Activated naive CD8-positive, alpha-beta T cell treated with anti-CD3 and anti-CD28 coated beads, Interleukin-2, amount 50 U/mL, for 24 hours (primary cell): Measurements from ENCODE around the gene SULT1C3.
"Not testable (repeated sequence)": the region's sequence is repeated elsewhere in the genome, so short reads cannot be mapped to it uniquely, and the experiment has no call there.

ENCODE experiments used
- ATAC-seq: fragments of 150-1000 bp; cut with Tn5 transposase; one replicate; pipeline ENCODE4 v1.10.0; 2021
- DNase-seq: peaks from one replicate; pipeline ENCODE4 v3.0.0; 2021
- H3K27ac Mint-ChIP-seq: one replicate; pipeline ENCODE4 v1.8.0; 2021; ENCODE audit warnings: mild to moderate bottlenecking, mixed read lengths
- H3K27me3 Mint-ChIP-seq: one replicate; pipeline ENCODE4 v1.8.0; 2021; ENCODE audit warnings: mixed read lengths
- H3K36me3 Mint-ChIP-seq: one replicate; pipeline ENCODE4 v1.8.0; 2021; ENCODE audit warnings: low read depth, mixed read lengths
- H3K4me1 Mint-ChIP-seq: one replicate; pipeline ENCODE4 v1.8.0; 2021; ENCODE audit warnings: mixed read lengths
- H3K4me3 Mint-ChIP-seq: one replicate; pipeline ENCODE4 v1.8.0; 2021; ENCODE audit warnings: mild to moderate bottlenecking, moderate library complexity, mixed read lengths
- H3K9me3 Mint-ChIP-seq: one replicate; pipeline ENCODE4 v1.8.0; 2021; ENCODE audit warnings: mixed read lengths

The SULT1C3 gene

GRCh38 chr2:108267101-108267500 is 27.3 kb downstream of the SULT1C3 start:
- no peak for DNase-seq
- H3K36me3 Mint-ChIP-seq: no peaks in the 10 kb centered on the region
- H3K27me3 Mint-ChIP-seq: peaks cover 5% of the 10 kb centered on the region
- H3K4me1 Mint-ChIP-seq: no peaks in the 10 kb centered on the region
- no peak overlapping the region for H3K27ac Mint-ChIP-seq
- no peaks in the 10 kb centered on the region for H3K9me3 Mint-ChIP-seq
- no peak overlapping the region for H3K4me3 Mint-ChIP-seq
- ATAC-seq: no peak

- ATAC-seq (no peak), DNase-seq (no peak)
- H3K27me3 Mint-ChIP-seq: peaks cover 5% of the 10 kb centered on the region
- no peak overlapping the region for H3K27ac Mint-ChIP-seq
- H3K4me3 Mint-ChIP-seq: no peak overlapping the region
- H3K36me3 Mint-ChIP-seq: no peaks in the 10 kb centered on the region
- H3K9me3 Mint-ChIP-seq: no peaks in the 10 kb centered on the region
- H3K4me1 Mint-ChIP-seq: no peaks in the 10 kb centered on the region
These were observed 28.2 kb downstream of the SULT1C3 start for GRCh38 chr2:108268001-108268400.

GRCh38 chr2:108270346-108270745 is 30.6 kb downstream of the SULT1C3 start:
- Mint-ChIP-seq H3K27ac (no peak overlapping the region), H3K4me1 (no peaks in the 10 kb centered on the region), H3K27me3 (peaks cover 5% of the 10 kb centered on the region), H3K36me3 (no peaks in the 10 kb centered on the region), H3K9me3 (no peaks in the 10 kb centered on the region), H3K4me3 (no peak overlapping the region)
- DNase-seq: no peak
- no peak for ATAC-seq

- Mint-ChIP-seq H3K4me1 (no peaks in the 10 kb centered on the region), H3K27me3 (peaks cover 5% of the 10 kb centered on the region), H3K27ac (no peak overlapping the region), H3K4me3 (no peak overlapping the region), H3K9me3 (no peaks in the 10 kb centered on the region), H3K36me3 (no peaks in the 10 kb centered on the region)
- ATAC-seq: no peak
- DNase-seq: no peak
These were observed 31.2 kb downstream of the SULT1C3 start for GRCh38 chr2:108270768-108271506.

- Mint-ChIP-seq H3K9me3 (no peaks in the 10 kb centered on the region), H3K27me3 (peaks cover 2% of the 10 kb centered on the region), H3K27ac (no peak overlapping the region), H3K4me1 (no peaks in the 10 kb centered on the region), H3K4me3 (no peak overlapping the region), H3K36me3 (no peaks in the 10 kb centered on the region)
- no peak for DNase-seq
- no peak for ATAC-seq
These were observed 32.0 kb downstream of the SULT1C3 start for GRCh38 chr2:108271691-108272253.

- no peak overlapping the region for H3K27ac Mint-ChIP-seq
- H3K36me3 Mint-ChIP-seq: no peaks in the 10 kb centered on the region
- H3K9me3 Mint-ChIP-seq: peaks cover 13% of the 10 kb centered on the region
- ATAC-seq (no peak), DNase-seq (no peak)
- no peaks in the 10 kb centered on the region for H3K4me1 Mint-ChIP-seq
- H3K4me3 Mint-ChIP-seq: no peak overlapping the region
- no peaks in the 10 kb centered on the region for H3K27me3 Mint-ChIP-seq
These were observed 38.9 kb downstream of the SULT1C3 start for GRCh38 chr2:108278631-108279030.

- ATAC-seq (no peak), DNase-seq (no peak)
- H3K27me3 Mint-ChIP-seq: no peaks in the 10 kb centered on the region
- no peaks in the 10 kb centered on the region for H3K4me1 Mint-ChIP-seq
- H3K27ac Mint-ChIP-seq: no peak overlapping the region
- peaks cover 18% of the 10 kb centered on the region for H3K9me3 Mint-ChIP-seq
- no peak overlapping the region for H3K4me3 Mint-ChIP-seq
- no peaks in the 10 kb centered on the region for H3K36me3 Mint-ChIP-seq
These were observed 39.7 kb downstream of the SULT1C3 start for GRCh38 chr2:108279468-108279867.

GRCh38 chr2:108280466-108280865 is 40.7 kb downstream of the SULT1C3 start:
- Mint-ChIP-seq H3K27ac (no peak overlapping the region), H3K9me3 (peaks cover 25% of the 10 kb centered on the region), H3K27me3 (no peaks in the 10 kb centered on the region), H3K4me3 (no peak overlapping the region), H3K36me3 (no peaks in the 10 kb centered on the region), H3K4me1 (no peaks in the 10 kb centered on the region)
- ATAC-seq (no peak), DNase-seq (no peak)

GRCh38 chr2:108284566-108284965 is 44.8 kb downstream of the SULT1C3 start:
- not testable (repeated sequence) for DNase-seq, H3K36me3 Mint-ChIP-seq, H3K27ac Mint-ChIP-seq, H3K27me3 Mint-ChIP-seq, ATAC-seq, H3K4me1 Mint-ChIP-seq, H3K4me3 Mint-ChIP-seq
- H3K9me3 Mint-ChIP-seq: peaks cover 25% of the 10 kb centered on the region

GRCh38 chr2:108285616-108286015 is 45.8 kb downstream of the SULT1C3 start:
- DNase-seq: no peak
- ATAC-seq: no peak
- Mint-ChIP-seq H3K27ac (no peak overlapping the region), H3K4me1 (no peaks in the 10 kb centered on the region), H3K4me3 (no peak overlapping the region), H3K36me3 (no peaks in the 10 kb centered on the region), H3K9me3 (peaks cover 25% of the 10 kb centered on the region), H3K27me3 (peaks cover 3% of the 10 kb centered on the region)

GRCh38 chr2:108287169-108287568 is 47.4 kb downstream of the SULT1C3 start:
- no peaks in the 10 kb centered on the region for H3K36me3 Mint-ChIP-seq
- no peak overlapping the region for H3K27ac Mint-ChIP-seq
- no peak overlapping the region for H3K4me3 Mint-ChIP-seq
- ATAC-seq: no peak
- no peaks in the 10 kb centered on the region for H3K4me1 Mint-ChIP-seq
- peaks cover 3% of the 10 kb centered on the region for H3K27me3 Mint-ChIP-seq
- no peak for DNase-seq
- peaks cover 25% of the 10 kb centered on the region for H3K9me3 Mint-ChIP-seq

GRCh38 chr2:108288534-108289106 is 48.9 kb downstream of the SULT1C3 start, which contains the start of gene SULT1C2:
Gene SULT1C2, plus strand, starts transcription at chr2:108288895. Its CDS starts 4,773 bp downstream, at chr2:108293668.
- H3K27me3 Mint-ChIP-seq: peaks cover 5% of the 10 kb centered on the region
- no peak within 1 kb of the TSS for H3K4me3 Mint-ChIP-seq
- no peaks in the 10 kb centered on the region for H3K4me1 Mint-ChIP-seq
- H3K27ac Mint-ChIP-seq: no peak within 1 kb of the TSS
- DNase-seq (no peak), ATAC-seq (no peak)
- H3K9me3 Mint-ChIP-seq: peaks cover 13% of the 10 kb centered on the region
- H3K36me3 Mint-ChIP-seq: no peaks in the 10 kb centered on the region

- H3K27ac Mint-ChIP-seq: no peak overlapping the region
- ATAC-seq (no peak), DNase-seq (no peak)
- H3K4me3 Mint-ChIP-seq: no peak overlapping the region
- H3K36me3 Mint-ChIP-seq: no peaks in the 10 kb centered on the region
- H3K9me3 Mint-ChIP-seq: no peaks in the 10 kb centered on the region
- H3K4me1 Mint-ChIP-seq: no peaks in the 10 kb centered on the region
- H3K27me3 Mint-ChIP-seq: peaks cover 4% of the 10 kb centered on the region
These were observed 54.1 kb downstream of the SULT1C3 start for GRCh38 chr2:108293850-108294249.

- DNase-seq (no peak), ATAC-seq (no peak)
- Mint-ChIP-seq H3K27ac (no peak overlapping the region), H3K27me3 (peaks cover 5% of the 10 kb centered on the region), H3K4me1 (no peaks in the 10 kb centered on the region), H3K36me3 (no peaks in the 10 kb centered on the region), H3K4me3 (no peak overlapping the region), H3K9me3 (no peaks in the 10 kb centered on the region)
These were observed 57.8 kb downstream of the SULT1C3 start for GRCh38 chr2:108297436-108298141.

- no peak overlapping the region for H3K27ac Mint-ChIP-seq
- peaks cover 1% of the 10 kb centered on the region for H3K27me3 Mint-ChIP-seq
- no peak for ATAC-seq
- H3K9me3 Mint-ChIP-seq: no peaks in the 10 kb centered on the region
- peaks cover 3% of the 10 kb centered on the region for H3K4me1 Mint-ChIP-seq
- no peak for DNase-seq
- no peak overlapping the region for H3K4me3 Mint-ChIP-seq
- H3K36me3 Mint-ChIP-seq: no peaks in the 10 kb centered on the region
These were observed 61.8 kb downstream of the SULT1C3 start for GRCh38 chr2:108301558-108301957.
